Right forelimb (tissue), 1 donor: ENCODE results near the gene ADARB2.
"Not testable (repeated sequence)": the region's sequence is repeated elsewhere in the genome, so short reads cannot be mapped to it uniquely, and the experiment has no call there.

Source experiments
- DNase-seq: peaks from one replicate; pipeline ENCODE4 v3.0.0-alpha.2; 2018

ADARB2 gene

GRCh38 chr10:1328161-1328823 lies 409.0 kb downstream of the ADARB2 start:
- DNase-seq, result no peak

- DNase-seq, result no peak
Measured at GRCh38 chr10:1327759-1328158, 409.6 kb downstream of the ADARB2 start.

- not testable (repeated sequence) for DNase-seq
Measured at GRCh38 chr10:1326514-1326913, 410.8 kb downstream of the ADARB2 start.

GRCh38 chr10:1324903-1325302 lies 412.4 kb downstream of the ADARB2 start:
- no peak for DNase-seq

GRCh38 chr10:1323951-1324350 lies 413.4 kb downstream of the ADARB2 start:
- no peak for DNase-seq

GRCh38 chr10:1320739-1321320 lies 416.5 kb downstream of the ADARB2 start:
- DNase-seq, result no peak

GRCh38 chr10:1316809-1317143 lies 420.5 kb downstream of the ADARB2 start:
- DNase-seq, result no peak

GRCh38 chr10:1316121-1316808 lies 421.1 kb downstream of the ADARB2 start:
- DNase-seq, result no peak

- DNase-seq, result no peak
Measured at GRCh38 chr10:1315178-1315577, 422.1 kb downstream of the ADARB2 start.

- DNase-seq, result no peak
Measured at GRCh38 chr10:1311726-1312125, 425.6 kb downstream of the ADARB2 start.

GRCh38 chr10:1310271-1310789 lies 427.0 kb downstream of the ADARB2 start:
- DNase-seq, result no peak

GRCh38 chr10:1309617-1310270 lies 427.6 kb downstream of the ADARB2 start:
- no peak for DNase-seq

GRCh38 chr10:1308962-1309616 lies 428.2 kb downstream of the ADARB2 start:
- no peak for DNase-seq

GRCh38 chr10:1308173-1308961 lies 429.0 kb downstream of the ADARB2 start:
- no peak for DNase-seq

- no peak for DNase-seq
Measured at GRCh38 chr10:1301143-1301542, 436.2 kb downstream of the ADARB2 start.

- no peak for DNase-seq
Measured at GRCh38 chr10:1300218-1300617, 437.1 kb downstream of the ADARB2 start.

GRCh38 chr10:1299041-1299726 lies 438.1 kb downstream of the ADARB2 start:
- no peak for DNase-seq

GRCh38 chr10:1297566-1298301 lies 439.6 kb downstream of the ADARB2 start:
- DNase-seq, result no peak

GRCh38 chr10:1295756-1296480 lies 441.4 kb downstream of the ADARB2 start:
- no peak for DNase-seq

GRCh38 chr10:1294748-1295147 lies 442.6 kb downstream of the ADARB2 start:
- DNase-seq, result no peak
